Measurements from ENCODE around the gene FAHD1. TPM values are rescaled to one million over a fixed set of nuclear protein-coding genes. Genes with fewer than 3 reads are reported as not detected.

Gene FAHD1
- total and polyA plus RNA-seq, 9 of the 15 experiments (the other 6 are each of a cell fraction or from before 2014, with no cell fraction given): 2.2 to 20.9 (median 10.7) TPM

DNA sequence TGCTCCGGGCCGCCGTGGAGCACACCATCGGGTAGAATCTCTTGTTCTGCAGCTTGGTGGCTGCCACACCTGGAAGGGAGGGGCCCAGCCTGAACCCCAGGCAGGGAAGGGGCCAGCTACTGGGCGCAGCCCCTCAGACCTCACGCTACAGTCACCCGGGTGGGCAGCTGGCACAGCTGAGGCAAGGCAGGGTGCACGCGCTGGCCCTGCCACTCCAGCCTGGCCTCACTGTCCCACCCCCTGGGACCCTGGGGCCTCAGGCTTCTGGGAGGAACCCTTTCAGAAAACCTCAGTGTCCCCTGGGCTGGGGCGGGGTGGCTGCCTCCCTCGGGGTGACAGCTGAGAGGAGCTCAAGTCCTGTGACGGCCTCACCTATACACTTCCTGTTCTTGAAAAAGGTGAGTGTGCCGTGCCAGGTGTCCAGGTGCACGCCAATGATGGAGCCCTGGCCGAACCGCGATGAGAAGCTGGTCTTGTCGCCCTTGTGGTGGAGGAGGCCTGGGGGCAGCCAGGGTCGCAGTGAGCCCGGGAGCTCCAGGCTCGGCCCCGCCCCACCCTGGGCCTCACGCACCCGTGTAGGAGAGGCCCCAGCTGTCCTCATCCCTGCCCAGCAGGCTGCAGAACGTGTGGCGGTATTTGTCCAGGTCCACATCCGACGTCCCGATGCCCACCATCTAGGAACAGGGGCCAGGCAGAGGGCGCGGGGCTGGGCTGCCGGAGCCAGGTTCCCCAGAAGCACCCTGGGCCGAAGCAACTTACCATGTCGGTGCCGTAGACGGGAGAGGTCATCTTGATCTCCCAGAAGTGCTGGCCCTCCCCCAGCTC lies 49.4 kb upstream of the FAHD1 start (continued):
- TF ChIP-seq, protein P1, sequence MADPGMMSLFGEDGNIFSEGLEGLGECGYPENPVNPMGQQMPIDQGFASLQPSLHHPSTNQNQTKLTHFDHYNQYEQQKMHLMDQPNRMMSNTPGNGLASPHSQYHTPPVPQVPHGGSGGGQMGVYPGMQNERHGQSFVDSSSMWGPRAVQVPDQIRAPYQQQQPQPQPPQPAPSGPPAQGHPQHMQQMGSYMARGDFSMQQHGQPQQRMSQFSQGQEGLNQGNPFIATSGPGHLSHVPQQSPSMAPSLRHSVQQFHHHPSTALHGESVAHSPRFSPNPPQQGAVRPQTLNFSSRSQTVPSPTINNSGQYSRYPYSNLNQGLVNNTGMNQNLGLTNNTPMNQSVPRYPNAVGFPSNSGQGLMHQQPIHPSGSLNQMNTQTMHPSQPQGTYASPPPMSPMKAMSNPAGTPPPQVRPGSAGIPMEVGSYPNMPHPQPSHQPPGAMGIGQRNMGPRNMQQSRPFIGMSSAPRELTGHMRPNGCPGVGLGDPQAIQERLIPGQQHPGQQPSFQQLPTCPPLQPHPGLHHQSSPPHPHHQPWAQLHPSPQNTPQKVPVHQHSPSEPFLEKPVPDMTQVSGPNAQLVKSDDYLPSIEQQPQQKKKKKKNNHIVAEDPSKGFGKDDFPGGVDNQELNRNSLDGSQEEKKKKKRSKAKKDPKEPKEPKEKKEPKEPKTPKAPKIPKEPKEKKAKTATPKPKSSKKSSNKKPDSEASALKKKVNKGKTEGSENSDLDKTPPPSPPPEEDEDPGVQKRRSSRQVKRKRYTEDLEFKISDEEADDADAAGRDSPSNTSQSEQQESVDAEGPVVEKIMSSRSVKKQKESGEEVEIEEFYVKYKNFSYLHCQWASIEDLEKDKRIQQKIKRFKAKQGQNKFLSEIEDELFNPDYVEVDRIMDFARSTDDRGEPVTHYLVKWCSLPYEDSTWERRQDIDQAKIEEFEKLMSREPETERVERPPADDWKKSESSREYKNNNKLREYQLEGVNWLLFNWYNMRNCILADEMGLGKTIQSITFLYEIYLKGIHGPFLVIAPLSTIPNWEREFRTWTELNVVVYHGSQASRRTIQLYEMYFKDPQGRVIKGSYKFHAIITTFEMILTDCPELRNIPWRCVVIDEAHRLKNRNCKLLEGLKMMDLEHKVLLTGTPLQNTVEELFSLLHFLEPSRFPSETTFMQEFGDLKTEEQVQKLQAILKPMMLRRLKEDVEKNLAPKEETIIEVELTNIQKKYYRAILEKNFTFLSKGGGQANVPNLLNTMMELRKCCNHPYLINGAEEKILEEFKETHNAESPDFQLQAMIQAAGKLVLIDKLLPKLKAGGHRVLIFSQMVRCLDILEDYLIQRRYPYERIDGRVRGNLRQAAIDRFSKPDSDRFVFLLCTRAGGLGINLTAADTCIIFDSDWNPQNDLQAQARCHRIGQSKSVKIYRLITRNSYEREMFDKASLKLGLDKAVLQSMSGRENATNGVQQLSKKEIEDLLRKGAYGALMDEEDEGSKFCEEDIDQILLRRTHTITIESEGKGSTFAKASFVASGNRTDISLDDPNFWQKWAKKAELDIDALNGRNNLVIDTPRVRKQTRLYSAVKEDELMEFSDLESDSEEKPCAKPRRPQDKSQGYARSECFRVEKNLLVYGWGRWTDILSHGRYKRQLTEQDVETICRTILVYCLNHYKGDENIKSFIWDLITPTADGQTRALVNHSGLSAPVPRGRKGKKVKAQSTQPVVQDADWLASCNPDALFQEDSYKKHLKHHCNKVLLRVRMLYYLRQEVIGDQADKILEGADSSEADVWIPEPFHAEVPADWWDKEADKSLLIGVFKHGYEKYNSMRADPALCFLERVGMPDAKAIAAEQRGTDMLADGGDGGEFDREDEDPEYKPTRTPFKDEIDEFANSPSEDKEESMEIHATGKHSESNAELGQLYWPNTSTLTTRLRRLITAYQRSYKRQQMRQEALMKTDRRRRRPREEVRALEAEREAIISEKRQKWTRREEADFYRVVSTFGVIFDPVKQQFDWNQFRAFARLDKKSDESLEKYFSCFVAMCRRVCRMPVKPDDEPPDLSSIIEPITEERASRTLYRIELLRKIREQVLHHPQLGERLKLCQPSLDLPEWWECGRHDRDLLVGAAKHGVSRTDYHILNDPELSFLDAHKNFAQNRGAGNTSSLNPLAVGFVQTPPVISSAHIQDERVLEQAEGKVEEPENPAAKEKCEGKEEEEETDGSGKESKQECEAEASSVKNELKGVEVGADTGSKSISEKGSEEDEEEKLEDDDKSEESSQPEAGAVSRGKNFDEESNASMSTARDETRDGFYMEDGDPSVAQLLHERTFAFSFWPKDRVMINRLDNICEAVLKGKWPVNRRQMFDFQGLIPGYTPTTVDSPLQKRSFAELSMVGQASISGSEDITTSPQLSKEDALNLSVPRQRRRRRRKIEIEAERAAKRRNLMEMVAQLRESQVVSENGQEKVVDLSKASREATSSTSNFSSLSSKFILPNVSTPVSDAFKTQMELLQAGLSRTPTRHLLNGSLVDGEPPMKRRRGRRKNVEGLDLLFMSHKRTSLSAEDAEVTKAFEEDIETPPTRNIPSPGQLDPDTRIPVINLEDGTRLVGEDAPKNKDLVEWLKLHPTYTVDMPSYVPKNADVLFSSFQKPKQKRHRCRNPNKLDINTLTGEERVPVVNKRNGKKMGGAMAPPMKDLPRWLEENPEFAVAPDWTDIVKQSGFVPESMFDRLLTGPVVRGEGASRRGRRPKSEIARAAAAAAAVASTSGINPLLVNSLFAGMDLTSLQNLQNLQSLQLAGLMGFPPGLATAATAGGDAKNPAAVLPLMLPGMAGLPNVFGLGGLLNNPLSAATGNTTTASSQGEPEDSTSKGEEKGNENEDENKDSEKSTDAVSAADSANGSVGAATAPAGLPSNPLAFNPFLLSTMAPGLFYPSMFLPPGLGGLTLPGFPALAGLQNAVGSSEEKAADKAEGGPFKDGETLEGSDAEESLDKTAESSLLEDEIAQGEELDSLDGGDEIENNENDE (IDR thresholded peaks at IDR 0.05; ENCODE audit: low read depth, low read length): no peak
- TF ChIP-seq ZNF175 (CRISPR knock-in tag; IDR thresholded peaks at IDR 0.05; ENCODE audit: low read depth): no peak
- TF ChIP-seq FIP1L1 (IDR thresholded peaks at IDR 0.05; ENCODE audit: low read depth, low read length, poor library complexity, severe bottlenecking): peak; percentile 40
- peak; percentile 24; the same call in 1 of the 2 replicates for TF ChIP-seq SUPT5H (IDR thresholded peaks at IDR 0.05)
- TF ChIP-seq POLR2A (conservative IDR thresholded peaks at IDR 0.05): peak; percentile 57
- peak; percentile 39; the same call in 1 of the 2 replicates for TF ChIP-seq ZBTB33 (CRISPR knock-in tag; IDR thresholded peaks at IDR 0.05)
- TF ChIP-seq RBFOX2 (IDR thresholded peaks at IDR 0.05; ENCODE audit: low read depth, low read length): peak; percentile 40; the same call in 1 of the 2 replicates
- TF ChIP-seq TAF15 (IDR thresholded peaks at IDR 0.05; ENCODE audit: low read depth, low read length): no peak
- no peak for TF ChIP-seq CSDE1 (IDR thresholded peaks at IDR 0.05)
- TF ChIP-seq COPS2 (conservative IDR thresholded peaks at IDR 0.05): no peak
- TF ChIP-seq ZEB2 (IDR thresholded peaks at IDR 0.05): no peak
- TF ChIP-seq FOXM1 (IDR thresholded peaks at IDR 0.05; ENCODE audit: low read depth): no peak
- TF ChIP-seq FOXM1 (CRISPR knock-in tag; IDR thresholded peaks at IDR 0.05; ENCODE audit: low read depth): no peak
- no peak for TF ChIP-seq ZKSCAN8 (CRISPR knock-in tag; IDR thresholded peaks at IDR 0.05)
- TF ChIP-seq HMG20A (CRISPR knock-in tag; conservative IDR thresholded peaks at IDR 0.05): no peak
- TF ChIP-seq POLR2G (IDR thresholded peaks at IDR 0.05; ENCODE audit: low read depth, low read length): peak; percentile 77

Data from K562 (cell line).